Measurements from ENCODE around the gene COTL1.

GRCh38 chr16:84616515-84616914 is 1.4 kb downstream of the COTL1 start:
- TF ChIP-seq CTCF (IDR thresholded peaks at IDR 0.05) (no peak), POLR2A (IDR thresholded peaks at IDR 0.05) (no peak), EP300 (IDR thresholded peaks at IDR 0.05) (no peak)
